Measurements from ENCODE around the gene WDFY2. TPM values are rescaled to one million over a fixed set of nuclear protein-coding genes. Genes with fewer than 3 reads are reported as not detected.
A peak's percentile ranks its signal among the peaks of the same experiment; 100 is the strongest.

The WDFY2 gene
- total RNA-seq, 2 donors from 2014 or later, result 25.7 to 31.9 TPM

- Histone ChIP-seq H3K36me3 (replicated peaks in 1 of 2; ENCODE audit: insufficient read depth in 1 of 2, low read depth in 2 of 2) (no peaks in the 10 kb centered on the region), H3K27ac (no peak overlapping the region), H3K4me1 (peaks cover 32% of the 10 kb centered on the region), H3K4me3 (no peak overlapping the region), H3K9me3 (no peaks in the 10 kb centered on the region), H3K27me3 (no peaks in the 10 kb centered on the region)
- no peak for DNase-seq
- ATAC-seq, result no peak
- intact Hi-C loops (cut with DNase I), result no loop called here
- WGBS, 2 donors, result 84 to 89% methylated on average over 1 of the region's 1 CpG
- TF ChIP-seq CTCF (IDR thresholded peaks at IDR 0.05) (no peak), POLR2A (IDR thresholded peaks at IDR 0.05) (no peak)
Observed at GRCh38 chr13:51660813-51661212, 76.6 kb downstream of the WDFY2 start.

- ATAC-seq (no peak), DNase-seq (no peak)
- no peak for TF ChIP-seq POLR2A (IDR thresholded peaks at IDR 0.05)
- TF ChIP-seq CTCF (IDR thresholded peaks at IDR 0.05), result no peak
- no peaks in the 10 kb centered on the region for H3K36me3 ChIP-seq (replicated peaks in 1 of 2; ENCODE audit: insufficient read depth in 1 of 2, low read depth in 2 of 2)
- H3K4me1 ChIP-seq, result peaks cover 61% of the 10 kb centered on the region
- H3K4me3 ChIP-seq, result no peak overlapping the region
- 72 to 78% methylated on average over 8 of the region's 8 CpGs for WGBS, 2 donors
- no peaks in the 10 kb centered on the region for H3K9me3 ChIP-seq
- intact Hi-C loops (cut with DNase I), result no loop called here
- no peak overlapping the region for H3K27ac ChIP-seq
- H3K27me3 ChIP-seq, result no peaks in the 10 kb centered on the region
Observed at GRCh38 chr13:51663973-51664957, 80.0 kb downstream of the WDFY2 start.

- Histone ChIP-seq H3K27me3 (no peaks in the 10 kb centered on the region), H3K4me1 (peaks cover 61% of the 10 kb centered on the region), H3K27ac (peak overlapping the region in 3 of 4 donors; percentile 7 to 60 (median 22)), H3K9me3 (no peaks in the 10 kb centered on the region), H3K36me3 (replicated peaks in 1 of 2; ENCODE audit: insufficient read depth in 1 of 2, low read depth in 2 of 2) (no peaks in the 10 kb centered on the region), H3K4me3 (no peak overlapping the region)
- ATAC-seq, result no peak
- DNase-seq, result no peak
- intact Hi-C loops (cut with DNase I), result no loop called here
- TF ChIP-seq CTCF (IDR thresholded peaks at IDR 0.05) (no peak), POLR2A (IDR thresholded peaks at IDR 0.05) (no peak)
- WGBS, 2 donors, result 24 to 25% methylated on average over 2 of the region's 2 CpGs
Observed at GRCh38 chr13:51665456-51665855, 81.2 kb downstream of the WDFY2 start.

- Histone ChIP-seq H3K27ac (peak overlapping the region in 3 of 4 donors; percentile 7 to 60 (median 22)), H3K27me3 (no peaks in the 10 kb centered on the region), H3K4me1 (peaks cover 61% of the 10 kb centered on the region), H3K36me3 (replicated peaks in 1 of 2; ENCODE audit: insufficient read depth in 1 of 2, low read depth in 2 of 2) (no peaks in the 10 kb centered on the region), H3K9me3 (no peaks in the 10 kb centered on the region), H3K4me3 (no peak overlapping the region)
- ATAC-seq (no peak), DNase-seq (no peak)
- no peak for TF ChIP-seq POLR2A (IDR thresholded peaks at IDR 0.05)
- 43 to 45% methylated on average over 1 of the region's 1 CpG for WGBS, 2 donors
- intact Hi-C loops (cut with DNase I), result no loop called here
Observed at GRCh38 chr13:51666374-51666773, 82.1 kb downstream of the WDFY2 start.

GRCh38 chr13:51666839-51667238 lies 82.6 kb downstream of the WDFY2 start:
- WGBS, 2 donors, result 50 to 59% methylated on average over 1 of the region's 1 CpG
- Histone ChIP-seq H3K27ac (peak overlapping the region in 1 of 4 donors; percentile 7), H3K4me3 (no peak overlapping the region), H3K36me3 (replicated peaks in 1 of 2; ENCODE audit: insufficient read depth in 1 of 2, low read depth in 2 of 2) (no peaks in the 10 kb centered on the region), H3K27me3 (no peaks in the 10 kb centered on the region), H3K4me1 (peaks cover 61% of the 10 kb centered on the region), H3K9me3 (no peaks in the 10 kb centered on the region)
- no peak for TF ChIP-seq CTCF (IDR thresholded peaks at IDR 0.05)
- TF ChIP-seq POLR2A (IDR thresholded peaks at IDR 0.05), result no peak
- no peak for DNase-seq
- no peak for ATAC-seq
- intact Hi-C loops (cut with DNase I), result no loop called here

All from body of pancreas (tissue), 4 donors.